ENCODE measurements around the gene CDC42BPG.

- TF ChIP-seq POLR2A (IDR thresholded peaks at IDR 0.05) (no peak), CTCF (IDR thresholded peaks at IDR 0.05) (no peak)
Measured at GRCh38 chr11:64827451-64827839, 17.0 kb downstream of the CDC42BPG start.
